GM10266 (cell line): ENCODE data around the gene BORCS5.

Source experiments
- DNase-seq: peaks from one replicate; pipeline ENCODE4 v3.0.0; 2012; ENCODE audit errors: extremely low spot score
- CTCF ChIP-seq: IDR thresholded peaks from 2 replicates; pipeline ENCODE4 v1.5.1; 2012; ENCODE audit warnings: mild to moderate bottlenecking, low read depth; ENCODE audit not compliant: control insufficient read depth, insufficient read depth; ENCODE audit errors: missing control alignments

BORCS5 gene

GRCh38 chr12:12397184-12397583 lies 40.3 kb downstream of the BORCS5 start:
- DNase-seq = no peak
- no peak for TF ChIP-seq CTCF

- no peak for DNase-seq
- TF ChIP-seq CTCF = no peak
Observed at GRCh38 chr12:12398026-12398859, 41.4 kb downstream of the BORCS5 start.

GRCh38 chr12:12399161-12399560 lies 42.3 kb downstream of the BORCS5 start:
- DNase-seq = no peak
- no peak for TF ChIP-seq CTCF

- no peak for DNase-seq
- TF ChIP-seq CTCF = no peak
Observed at GRCh38 chr12:12399776-12400305, 43.0 kb downstream of the BORCS5 start.

- no peak for TF ChIP-seq CTCF
- no peak for DNase-seq
Observed at GRCh38 chr12:12400793-12401192, 43.9 kb downstream of the BORCS5 start.

- no peak for TF ChIP-seq CTCF
- no peak for DNase-seq
Observed at GRCh38 chr12:12403264-12404248, 46.7 kb downstream of the BORCS5 start.

GRCh38 chr12:12404297-12404696 lies 47.4 kb downstream of the BORCS5 start:
- TF ChIP-seq CTCF = no peak
- no peak for DNase-seq
